ENCODE measurements around the gene KCNT1. TPM values are rescaled to one million over a fixed set of nuclear protein-coding genes. Genes with fewer than 3 reads are reported as not detected.

Gene KCNT1
- total and polyA plus RNA-seq, 2 donors (not counting 3 experiments of a cell fraction or from before 2014, with no cell fraction given): not detected

GRCh38 chr9:135664801-135665794 is 36.9 kb upstream of the KCNT1 start:
- POLR2A ChIA-PET: no interaction called here
- H3K27me3 ChIP-seq (ENCODE audit: control insufficient read depth in 2 of 2, insufficient read depth in 2 of 2, low read length in 2 of 2): no peaks in the 10 kb centered on the region
- H4K20me1 ChIP-seq (replicated peaks; ENCODE audit: control insufficient read depth, extremely low read depth, insufficient read depth, low read length): no peaks in the 10 kb centered on the region
- intact Hi-C loops (cut with micrococcal nuclease) (no loop called here), dilution Hi-C loops (cut with MboI; ENCODE audit: extremely low pct_ligation_motif_present, low sequenced_read_pairs) (no loop called here)
- H3K4me1 ChIP-seq (ENCODE audit: control insufficient read depth, extremely low read depth, insufficient read depth, low read length): no peaks in the 10 kb centered on the region
- H3K9ac ChIP-seq (replicated peaks; ENCODE audit: extremely low read depth, insufficient read depth, low read length): no peak overlapping the region
- no peak overlapping the region for H3K4me2 ChIP-seq (ENCODE audit: insufficient read depth, low read length)
- no peaks in the 10 kb centered on the region for H3K9me3 ChIP-seq (replicated peaks; ENCODE audit: control insufficient read depth, insufficient read depth, low read length)
- H3K27ac ChIP-seq (ENCODE audit: insufficient read depth, low read depth, low read length): no peak overlapping the region
- H3K79me2 ChIP-seq (ENCODE audit: control insufficient read depth, insufficient read depth, low read length): no peaks in the 10 kb centered on the region
- no TSS peak for BruUV-seq (replicated peaks)
- no peaks in the 10 kb centered on the region for H3K9me1 ChIP-seq (replicated peaks; ENCODE audit: control insufficient read depth, extremely low read depth, insufficient read depth, low read length)
- no peak overlapping the region for H2AFZ ChIP-seq (ENCODE audit: low read depth, low read length)
- no peak for DNase-seq (ENCODE audit: low read depth, low spot score)
- no peak for FAIRE-seq
- TF ChIP-seq GATA2 (IDR thresholded peaks at IDR 0.05; ENCODE audit: insufficient read depth, insufficient read length, low read depth, low read length) (no peak), POLR2AphosphoS5 (IDR thresholded peaks at IDR 0.05; ENCODE audit: insufficient read depth, low read depth, low read length) (no peak), MAX (IDR thresholded peaks at IDR 0.05; ENCODE audit: insufficient read depth, insufficient read length) (no peak), MYC (IDR thresholded peaks at IDR 0.05; ENCODE audit: low read depth, low read length) (no peak), POLR2A (IDR thresholded peaks at IDR 0.05; ENCODE audit: low read depth, low read length) (no peak), CTCF (IDR thresholded peaks at IDR 0.05; ENCODE audit: extremely low read depth in 1 of 2, insufficient read depth in 1 of 2, low read depth in 1 of 2, low read length in 2 of 2) (no peak), FOS (IDR thresholded peaks at IDR 0.05; ENCODE audit: borderline replicate concordance, insufficient read depth, low read length) (no peak), JUN (IDR thresholded peaks at IDR 0.05; ENCODE audit: borderline replicate concordance, insufficient read depth, insufficient read length, low read depth) (no peak), EZH2 (IDR thresholded peaks at IDR 0.05; ENCODE audit: borderline replicate concordance, low read depth, low read length, severe bottlenecking) (no peak)
- no peak overlapping the region for H3K4me3 ChIP-seq (replicated peaks in 1 of 3; ENCODE audit: insufficient read depth in 1 of 3, low read depth in 1 of 3, low read length in 3 of 3)
- CTCF ChIA-PET: no interaction called here
- no peaks in the 10 kb centered on the region for H3K36me3 ChIP-seq (ENCODE audit: control insufficient read depth in 2 of 2, extremely low read depth in 1 of 2, insufficient read depth in 2 of 2, low read length in 2 of 2)
